ENCODE data around the gene NMUR2. TPM values are rescaled to one million over a fixed set of nuclear protein-coding genes. Genes with fewer than 3 reads are reported as not detected.

The NMUR2 gene
- total and polyA plus RNA-seq, 2 of the 8 experiments (the other 6 are each of a cell fraction or from before 2014, with no cell fraction given), result 0.11 TPM; not detected in 1

DNA sequence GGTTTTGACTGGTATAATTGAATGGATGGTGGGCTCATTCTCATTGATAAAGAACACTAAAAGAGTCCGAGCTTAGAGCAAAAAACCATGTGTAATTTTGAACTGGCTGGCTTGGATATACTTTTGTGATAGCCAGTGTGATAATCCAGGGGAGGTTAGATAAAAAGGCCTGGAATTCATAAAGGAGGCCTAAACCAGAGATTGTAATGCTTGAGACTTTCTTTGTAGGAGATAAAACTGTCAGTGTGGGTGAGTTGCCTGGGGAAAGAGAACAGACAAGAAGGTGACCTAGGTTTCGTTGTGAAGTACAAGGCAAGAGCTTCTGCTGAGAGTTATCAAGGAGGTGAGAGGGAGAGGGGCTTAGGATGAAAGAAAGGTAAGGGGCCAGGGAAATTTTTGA, 17.0 kb upstream of the NMUR2 start:
- Histone ChIP-seq H3K4me2 (ENCODE audit: insufficient read depth in 1 of 2, low read depth in 2 of 2, low read length in 2 of 2) (no peak overlapping the region), H3K4me1 (replicated peaks in 1 of 4; ENCODE audit: control insufficient read depth in 3 of 4, insufficient read depth in 4 of 4, low read length in 3 of 4) (no peaks in the 10 kb centered on the region), H2BK12ac (ENCODE audit: low read depth, low read length) (no peak overlapping the region), H2BK20ac (ENCODE audit: low read length) (no peak overlapping the region), H4K91ac (replicated peaks; ENCODE audit: insufficient read length, low read length) (no peak overlapping the region), H3K79me1 (ENCODE audit: low read depth, low read length) (no peaks in the 10 kb centered on the region), H3K9me3 (ENCODE audit: insufficient read depth in 2 of 2, low read depth in 1 of 2, low read length in 1 of 2) (no peaks in the 10 kb centered on the region), H3K4me3 (ENCODE audit: extremely low read depth in 1 of 4, insufficient read depth in 2 of 4, low read depth in 3 of 4, low read length in 4 of 4) (no peak overlapping the region), H3K23me2 (ENCODE audit: low read depth, low read length) (peaks cover 2% of the 10 kb centered on the region; the same call in 1 of the 2 replicates), H4K20me1 (replicated peaks in 1 of 2; ENCODE audit: control insufficient read depth in 1 of 2, insufficient read depth in 2 of 2, low read length in 2 of 2) (no peaks in the 10 kb centered on the region), H3K9ac (replicated peaks in 1 of 4; ENCODE audit: extremely low read depth in 1 of 4, low read depth in 3 of 4, low read length in 3 of 4) (no peak overlapping the region), H2BK5ac (ENCODE audit: low read depth, low read length) (no peak overlapping the region), H2BK120ac (replicated peaks; ENCODE audit: low read depth, low read length) (no peak overlapping the region), H3K56ac (replicated peaks; ENCODE audit: insufficient read length, low read depth, low read length) (no peak overlapping the region), H4K8ac (ENCODE audit: extremely low read depth, insufficient read depth, low read length) (no peak overlapping the region), H2AFZ (ENCODE audit: low read length) (no peak overlapping the region), H2AK5ac (ENCODE audit: low read depth, low read length) (no peak overlapping the region), H3K14ac (ENCODE audit: insufficient read length) (no peak overlapping the region), H3K27me3 (replicated peaks in 1 of 4; ENCODE audit: control insufficient read depth in 3 of 4, extremely low read depth in 1 of 4, insufficient read depth in 3 of 4, low read length in 3 of 4) (no peaks in the 10 kb centered on the region), H3K27ac (ENCODE audit: low read depth, low read length) (no peak overlapping the region), H2BK15ac (ENCODE audit: low read length) (no peak overlapping the region), H3K4ac (replicated peaks; ENCODE audit: insufficient read length, low read depth, low read length) (no peak overlapping the region), H3K79me2 (ENCODE audit: control insufficient read depth in 1 of 2, insufficient read depth in 2 of 2, low read length in 2 of 2) (no peaks in the 10 kb centered on the region), H3K18ac (ENCODE audit: extremely low read depth, low read length) (no peak overlapping the region), H3K36me3 (ENCODE audit: control insufficient read depth in 2 of 4, insufficient read depth in 4 of 4, low read length in 3 of 4) (no peaks in the 10 kb centered on the region), H3K23ac (ENCODE audit: insufficient read length) (no peak overlapping the region), H4K5ac (ENCODE audit: insufficient read length, low read depth, low read length) (no peak overlapping the region)
- WGBS, 2 experiments (ENCODE audit: extremely low coverage in 1 of 2, insufficient coverage in 1 of 2, insufficient read length in 1 of 2, insufficient replicate concordance in 2 of 2, low coverage in 1 of 2, low lambda C conversion rate in 2 of 2, missing lambda C conversion rate in 1 of 2), result 98% methylated on average over 2 of the region's 2 CpGs; no CpG with 5 or more reads in 1 of the 2 experiments
- no peak for FAIRE-seq
- TF ChIP-seq SIN3A (conservative IDR thresholded peaks at IDR 0.05 in 1 of 2, IDR thresholded peaks at IDR 0.05 in 1 of 2; ENCODE audit: low read depth in 1 of 2, low read length in 2 of 2) (no peak), RNF2 (IDR thresholded peaks at IDR 0.05; ENCODE audit: borderline replicate concordance, low read depth, low read length, missing control alignments, poor library complexity, severe bottlenecking) (no peak), SRF (IDR thresholded peaks at IDR 0.05; ENCODE audit: low read depth, low read length) (no peak), HDAC2 (IDR thresholded peaks at IDR 0.05; ENCODE audit: borderline replicate concordance in 1 of 2, low read depth in 2 of 2, low read length in 2 of 2) (no peak)
- POLR2A ChIA-PET (ENCODE audit: partially characterized antibody), result no interaction called here
- DNase-seq (ENCODE audit: low read depth in 1 of 2, low spot score in 2 of 2), result no peak
- CTCF ChIA-PET (ENCODE audit: partially characterized antibody), result interaction anchor here (2.3 kb wide), 1 partner anchor 9 kb away, joined by 10 read pairs; no protein-coding TSS in a partner anchor

All from H1 (cell line).